Parathyroid adenoma (tissue), 2 donors: ENCODE results near the gene LYPLA2.
"Not testable (repeated sequence)": the region's sequence is repeated elsewhere in the genome, so short reads cannot be mapped to it uniquely, and the experiment has no call there.

ENCODE experiments used
- H2AFZ ChIP-seq: fragments of 300-600 bp; sonication (generic); one replicate; pipeline ENCODE4 v1.7.0; 2017; ENCODE audit warnings: antibody characterized with exemption, mild to moderate bottlenecking
- H3K27ac ChIP-seq: fragments of 300-600 bp; sonication (generic); one replicate; pipeline ENCODE4 v1.7.0; 2017
- H3K27me3 ChIP-seq: fragments of 300-600 bp; sonication (generic); one replicate; pipeline ENCODE4 v1.7.0; 2017; ENCODE audit warnings: low read length; ENCODE audit not compliant: control insufficient read depth, insufficient read depth
- H3K36me3 ChIP-seq: fragments of 300-600 bp; sonication (generic); one replicate; pipeline ENCODE4 v1.7.0; 2017; ENCODE audit warnings: low read length; ENCODE audit not compliant: control insufficient read depth, insufficient read depth
- H3K4me1 ChIP-seq: fragments of 300-600 bp; sonication (generic); one replicate; pipeline ENCODE4 v1.7.0; 2017; ENCODE audit warnings: control low read depth
- H3K4me2 ChIP-seq: fragments of 300-600 bp; sonication (generic); one replicate; pipeline ENCODE4 v1.7.0; 2017; ENCODE audit warnings: low read length
- H3K4me3 ChIP-seq: fragments of 300-600 bp; sonication (generic); one replicate; pipeline ENCODE4 v1.7.0; 2017; ENCODE audit warnings: low read depth, low read length
- H3K79me2 ChIP-seq: fragments of 300-600 bp; sonication (generic); one replicate; pipeline ENCODE4 v1.7.0; 2017; ENCODE audit warnings: control low read depth
- H3K9ac ChIP-seq: fragments of 300-600 bp; sonication (generic); one replicate; pipeline ENCODE4 v1.7.0; 2017; ENCODE audit warnings: mild to moderate bottlenecking
- H3K9me3 ChIP-seq: fragments of 300-600 bp; sonication (generic); one replicate; pipeline ENCODE4 v1.7.0; 2017; ENCODE audit warnings: low read length; ENCODE audit not compliant: control insufficient read depth
- CTCF ChIP-seq: fragments of 300-600 bp; sonication (generic); IDR thresholded peaks from one replicate; pipeline ENCODE4 v1.7.0; 2017; ENCODE audit warnings: antibody characterized with exemption, mild to moderate bottlenecking
- donor health status: primary hyperparathyroidism.

LYPLA2 gene

GRCh38 chr1:23799570-23800399, 8.8 kb downstream of the LYPLA2 start:
- no peak for TF ChIP-seq CTCF
- H3K4me2 ChIP-seq, result peak overlapping the region; percentile 99

GRCh38 chr1:23800400-23801337, 9.7 kb downstream of the LYPLA2 start, which contains the start of gene GALE:
Gene GALE, minus strand, starts transcription at chr1:23800754. Its CDS starts 1,747 bp downstream, at chr1:23799007.
- no peak within 1 kb of the TSS for H3K9ac ChIP-seq
- no peaks in the 10 kb centered on the region for H3K9me3 ChIP-seq
- peak; percentile 10 for TF ChIP-seq CTCF
- peak within 1 kb of the TSS; percentile 81 for H3K27ac ChIP-seq
- H2AFZ ChIP-seq, result peak within 1 kb of the TSS; percentile 65
- H3K79me2 ChIP-seq, result no peaks in the 10 kb centered on the region
- H3K4me1 ChIP-seq, result peaks cover 10% of the 10 kb centered on the region
- H3K4me2 ChIP-seq, result peak within 1 kb of the TSS; percentile 99
- H3K27me3 ChIP-seq, result no peaks in the 10 kb centered on the region
- peak within 1 kb of the TSS; percentile 97 for H3K4me3 ChIP-seq
- H3K36me3 ChIP-seq, result no peaks in the 10 kb centered on the region

More at GRCh38 chr1:23799570-23800399, 8.8 kb downstream of the LYPLA2 start:
- no peaks in the 10 kb centered on the region for H3K36me3 ChIP-seq
- H3K9me3 ChIP-seq, result no peaks in the 10 kb centered on the region
- peak overlapping the region; percentile 97 for H3K4me3 ChIP-seq
- H3K27ac ChIP-seq, result peak overlapping the region; percentile 81
- no peaks in the 10 kb centered on the region for H3K79me2 ChIP-seq
- H3K9ac ChIP-seq, result no peak overlapping the region
- no peaks in the 10 kb centered on the region for H3K27me3 ChIP-seq
- peak overlapping the region; percentile 65 for H2AFZ ChIP-seq
- peaks cover 10% of the 10 kb centered on the region for H3K4me1 ChIP-seq

- Histone ChIP-seq H3K4me1 (peaks cover 10% of the 10 kb centered on the region), H3K27ac (peak overlapping the region; percentile 81), H3K79me2 (no peaks in the 10 kb centered on the region), H2AFZ (peak overlapping the region; percentile 65), H3K36me3 (no peaks in the 10 kb centered on the region), H3K9me3 (no peaks in the 10 kb centered on the region), H3K9ac (no peak overlapping the region), H3K27me3 (no peaks in the 10 kb centered on the region), H3K4me3 (peak overlapping the region; percentile 97), H3K4me2 (peak overlapping the region; percentile 99)
- TF ChIP-seq CTCF, result no peak
Measured at GRCh38 chr1:23801338-23801748, 10.4 kb downstream of the LYPLA2 start.

- no peaks in the 10 kb centered on the region for H3K9me3 ChIP-seq
- H3K4me1 ChIP-seq, result peaks cover 8% of the 10 kb centered on the region
- no peak for TF ChIP-seq CTCF
- no peaks in the 10 kb centered on the region for H3K27me3 ChIP-seq
- H3K27ac ChIP-seq, result no peak overlapping the region
- H3K4me2 ChIP-seq, result peak overlapping the region; percentile 99
- H2AFZ ChIP-seq, result no peak overlapping the region
- H3K9ac ChIP-seq, result no peak overlapping the region
- H3K4me3 ChIP-seq, result peak overlapping the region; percentile 97
- no peaks in the 10 kb centered on the region for H3K79me2 ChIP-seq
- no peaks in the 10 kb centered on the region for H3K36me3 ChIP-seq
Measured at GRCh38 chr1:23801876-23802275, 10.9 kb downstream of the LYPLA2 start.

GRCh38 chr1:23802809-23803342, 11.9 kb downstream of the LYPLA2 start:
- H3K36me3 ChIP-seq, H3K27ac ChIP-seq, H3K27me3 ChIP-seq, H3K9me3 ChIP-seq, H3K4me3 ChIP-seq, H3K79me2 ChIP-seq, H3K4me1 ChIP-seq, H2AFZ ChIP-seq, H3K9ac ChIP-seq: not testable (repeated sequence)
- peak overlapping the region; percentile 24 for H3K4me2 ChIP-seq
